ENCODE results near the gene ZNF610. TPM values are rescaled to one million over a fixed set of nuclear protein-coding genes. Genes with fewer than 3 reads are reported as not detected.

ZNF610 gene
- total RNA-seq, 1 donor from 2014 or later: 3.5 TPM

DNA sequence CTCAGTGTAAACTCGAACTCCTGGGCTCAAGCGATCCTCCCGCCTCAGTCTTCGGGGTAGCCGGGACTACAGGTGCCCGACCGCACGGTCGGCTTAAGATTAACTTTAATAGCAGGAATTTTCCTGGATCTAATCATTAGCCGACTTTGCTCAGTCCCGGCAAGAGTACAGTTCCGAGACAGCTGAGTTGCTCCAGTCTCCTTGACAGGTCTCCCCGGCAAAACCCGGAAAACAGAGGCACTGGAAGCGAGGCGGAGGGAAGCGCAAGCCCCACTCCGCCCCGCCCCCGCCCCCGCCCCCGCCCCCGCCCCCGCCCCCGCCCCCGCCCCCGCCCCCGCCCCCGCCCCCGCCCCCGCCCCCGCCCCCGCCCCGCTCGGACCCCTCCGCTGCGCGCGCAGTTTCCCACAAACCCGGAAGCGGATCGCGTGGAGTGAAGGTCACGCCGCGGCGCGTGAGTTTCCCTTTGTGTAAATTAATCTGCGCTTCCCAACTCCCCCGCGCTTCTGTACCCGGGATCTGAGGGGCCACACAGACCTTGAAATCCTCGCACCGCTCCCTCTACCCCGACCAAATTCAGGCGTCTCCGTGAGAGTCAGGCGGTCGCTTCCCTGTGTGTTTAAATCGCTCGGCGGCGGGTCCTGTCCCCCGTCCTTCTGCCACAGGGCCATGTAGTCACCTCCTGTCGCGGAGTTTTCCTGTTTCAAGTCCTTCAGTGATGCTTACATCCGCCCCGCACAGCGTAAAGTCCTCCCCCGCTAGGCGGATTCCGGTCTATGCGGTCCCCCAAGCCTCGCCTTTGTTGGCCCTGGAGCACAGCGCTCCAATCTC lies 39.1 kb upstream of the ZNF610 start, which contains the start of gene ZNF480:
Gene ZNF480 (plus strand): TSS at position 397 of the 828 bp plus-strand sequence. CDS start 3,244 bp downstream, outside the sequence.
- TF ChIP-seq, protein P1, sequence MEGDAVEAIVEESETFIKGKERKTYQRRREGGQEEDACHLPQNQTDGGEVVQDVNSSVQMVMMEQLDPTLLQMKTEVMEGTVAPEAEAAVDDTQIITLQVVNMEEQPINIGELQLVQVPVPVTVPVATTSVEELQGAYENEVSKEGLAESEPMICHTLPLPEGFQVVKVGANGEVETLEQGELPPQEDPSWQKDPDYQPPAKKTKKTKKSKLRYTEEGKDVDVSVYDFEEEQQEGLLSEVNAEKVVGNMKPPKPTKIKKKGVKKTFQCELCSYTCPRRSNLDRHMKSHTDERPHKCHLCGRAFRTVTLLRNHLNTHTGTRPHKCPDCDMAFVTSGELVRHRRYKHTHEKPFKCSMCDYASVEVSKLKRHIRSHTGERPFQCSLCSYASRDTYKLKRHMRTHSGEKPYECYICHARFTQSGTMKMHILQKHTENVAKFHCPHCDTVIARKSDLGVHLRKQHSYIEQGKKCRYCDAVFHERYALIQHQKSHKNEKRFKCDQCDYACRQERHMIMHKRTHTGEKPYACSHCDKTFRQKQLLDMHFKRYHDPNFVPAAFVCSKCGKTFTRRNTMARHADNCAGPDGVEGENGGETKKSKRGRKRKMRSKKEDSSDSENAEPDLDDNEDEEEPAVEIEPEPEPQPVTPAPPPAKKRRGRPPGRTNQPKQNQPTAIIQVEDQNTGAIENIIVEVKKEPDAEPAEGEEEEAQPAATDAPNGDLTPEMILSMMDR (IDR thresholded peaks at IDR 0.05): peak; percentile 53
- H3K9me3 Mint-ChIP-seq (ENCODE audit: low read depth): peaks cover 15% of the 10 kb centered on the region
- H3K27me3 Mint-ChIP-seq (ENCODE audit: low read depth): no peaks in the 10 kb centered on the region
- H3K27ac Mint-ChIP-seq (ENCODE audit: unreplicated experiment): peak within 1 kb of the TSS; percentile 99
- peaks cover 33% of the 10 kb centered on the region for H3K36me3 Mint-ChIP-seq (ENCODE audit: low read depth)
- H3K4me1 Mint-ChIP-seq (ENCODE audit: low read depth): peaks cover 24% of the 10 kb centered on the region
- no peak for DNase-seq (ENCODE audit: low spot score)
- H3K4me3 Mint-ChIP-seq (ENCODE audit: unreplicated experiment): peak within 1 kb of the TSS; percentile 96

DNA sequence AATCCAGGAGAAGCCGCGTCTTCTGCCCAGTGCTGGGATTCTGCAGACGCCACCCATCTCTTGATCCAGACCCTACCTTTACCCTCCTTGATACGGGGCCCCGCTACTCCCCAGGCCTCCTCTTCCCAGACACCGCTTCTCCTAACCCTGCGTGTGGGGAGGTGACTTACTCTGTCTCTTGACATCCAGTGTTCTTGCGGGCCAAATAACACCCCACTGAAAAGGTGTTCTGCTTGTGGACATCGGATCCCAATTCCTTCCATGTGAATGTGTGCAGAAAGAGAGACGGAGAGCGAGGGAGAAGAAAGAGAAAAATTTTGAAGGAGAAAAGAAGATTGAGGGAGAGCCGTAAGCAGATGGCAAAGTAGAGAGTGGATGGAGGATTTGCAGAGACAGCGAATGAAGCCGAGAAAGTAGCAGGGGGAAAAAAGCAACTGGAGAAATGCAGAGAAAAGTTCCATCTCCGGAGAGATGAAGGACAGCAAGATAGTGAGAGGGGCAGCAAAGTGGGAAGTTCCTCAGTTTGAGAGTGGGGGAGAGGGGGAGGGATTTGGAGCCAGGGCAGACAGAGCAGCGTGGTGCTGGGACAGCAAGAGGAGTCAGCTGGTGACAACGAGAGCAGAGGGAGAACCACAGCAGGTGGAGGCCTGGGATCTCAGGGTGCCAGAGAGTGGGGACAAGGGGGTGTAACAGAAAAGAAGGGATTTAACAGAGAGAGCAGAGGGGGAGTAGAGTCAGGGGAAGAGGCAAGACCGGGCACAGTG lies 38.3 kb upstream of the ZNF610 start:
- Mint-ChIP-seq H3K36me3 (ENCODE audit: low read depth) (peaks cover 33% of the 10 kb centered on the region), H3K27ac (ENCODE audit: unreplicated experiment) (peak overlapping the region; percentile 99), H3K9me3 (ENCODE audit: low read depth) (peaks cover 13% of the 10 kb centered on the region), H3K4me3 (ENCODE audit: unreplicated experiment) (peak overlapping the region; percentile 96), H3K4me1 (ENCODE audit: low read depth) (peaks cover 24% of the 10 kb centered on the region), H3K27me3 (ENCODE audit: low read depth) (no peaks in the 10 kb centered on the region)
- DNase-seq (ENCODE audit: low spot score): no peak
- TF ChIP-seq, protein P1 (IDR thresholded peaks at IDR 0.05): no peak

DNA sequence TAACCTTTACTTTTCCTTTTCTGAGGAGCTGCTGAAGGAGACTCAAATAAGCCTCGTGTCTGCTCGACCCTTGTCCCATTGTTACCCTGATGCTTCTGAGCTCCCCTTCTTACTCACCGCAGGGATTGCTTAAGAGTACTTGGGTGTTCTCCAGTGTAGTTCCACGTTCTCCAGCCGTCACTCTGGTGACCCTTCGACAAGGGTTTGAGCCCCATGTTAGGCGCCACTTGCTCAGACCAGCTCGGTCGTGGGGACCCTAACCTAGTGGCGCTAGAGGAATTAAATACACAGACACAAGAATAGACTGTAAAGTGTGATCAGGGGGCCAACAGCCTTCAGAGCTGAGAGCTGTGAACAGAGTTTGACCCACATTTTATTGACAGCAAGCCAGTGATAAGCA lies 28.8 kb upstream of the ZNF610 start:
- TF ChIP-seq, protein P1 (IDR thresholded peaks at IDR 0.05): no peak
- no peaks in the 10 kb centered on the region for H3K27me3 Mint-ChIP-seq (ENCODE audit: low read depth)
- DNase-seq (ENCODE audit: low spot score): no peak
- no peaks in the 10 kb centered on the region for H3K4me1 Mint-ChIP-seq (ENCODE audit: low read depth)
- no peak overlapping the region for H3K27ac Mint-ChIP-seq (ENCODE audit: unreplicated experiment)
- H3K36me3 Mint-ChIP-seq (ENCODE audit: low read depth): peaks cover 68% of the 10 kb centered on the region
- peaks cover 65% of the 10 kb centered on the region for H3K9me3 Mint-ChIP-seq (ENCODE audit: low read depth)
- no peak overlapping the region for H3K4me3 Mint-ChIP-seq (ENCODE audit: unreplicated experiment)

DNA sequence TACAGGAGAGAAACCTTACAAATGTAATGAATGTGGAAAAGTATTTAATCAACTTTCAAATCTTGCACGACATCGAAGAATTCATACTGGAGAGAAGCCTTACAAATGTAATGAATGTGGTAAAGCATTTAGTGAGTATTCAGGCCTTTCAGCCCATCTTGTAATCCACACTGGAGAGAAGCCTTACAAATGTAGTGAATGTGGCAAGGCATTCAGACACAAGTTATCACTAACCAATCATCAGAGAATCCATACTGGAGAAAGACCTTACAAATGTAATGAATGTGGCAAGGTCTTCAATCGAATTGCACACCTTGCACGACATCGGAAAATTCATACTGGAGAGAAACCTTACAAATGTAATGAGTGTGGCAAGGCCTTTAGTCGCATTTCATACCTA lies 13.6 kb upstream of the ZNF610 start:
- Mint-ChIP-seq H3K9me3 (ENCODE audit: low read depth) (peaks cover 85% of the 10 kb centered on the region), H3K27ac (ENCODE audit: unreplicated experiment) (no peak overlapping the region), H3K27me3 (ENCODE audit: low read depth) (no peaks in the 10 kb centered on the region), H3K36me3 (ENCODE audit: low read depth) (peaks cover 83% of the 10 kb centered on the region), H3K4me3 (ENCODE audit: unreplicated experiment) (no peak overlapping the region), H3K4me1 (ENCODE audit: low read depth) (no peaks in the 10 kb centered on the region)
- TF ChIP-seq, protein P1 (IDR thresholded peaks at IDR 0.05): no peak
- DNase-seq (ENCODE audit: low spot score): no peak

DNA sequence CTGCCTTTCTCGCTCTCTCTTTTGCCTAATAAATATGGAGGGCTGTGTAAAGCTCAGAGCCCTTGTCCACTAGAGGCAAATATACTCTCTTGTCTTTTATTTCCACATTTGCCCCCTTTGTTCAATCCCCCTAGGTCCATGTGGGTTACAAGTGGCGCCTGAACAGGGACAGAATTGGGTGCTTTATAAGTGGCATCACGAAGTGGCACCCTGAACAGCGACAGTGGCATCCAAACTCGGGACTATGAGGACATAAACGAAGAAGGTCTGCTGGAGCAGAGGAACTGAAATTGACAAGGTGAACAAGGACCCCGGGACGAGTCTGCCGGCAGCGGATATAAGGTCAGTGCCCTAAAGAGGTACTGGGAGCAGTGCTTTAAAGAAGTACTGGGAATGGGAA lies 4.3 kb upstream of the ZNF610 start:
- H3K4me1 Mint-ChIP-seq (ENCODE audit: low read depth): peaks cover 5% of the 10 kb centered on the region
- H3K9me3 Mint-ChIP-seq (ENCODE audit: low read depth): peaks cover 51% of the 10 kb centered on the region
- no peak overlapping the region for H3K4me3 Mint-ChIP-seq (ENCODE audit: unreplicated experiment)
- H3K36me3 Mint-ChIP-seq (ENCODE audit: low read depth): peaks cover 18% of the 10 kb centered on the region
- TF ChIP-seq, protein P1 (IDR thresholded peaks at IDR 0.05): no peak
- no peak overlapping the region for H3K27ac Mint-ChIP-seq (ENCODE audit: unreplicated experiment)
- H3K27me3 Mint-ChIP-seq (ENCODE audit: low read depth): no peaks in the 10 kb centered on the region
- no peak for DNase-seq (ENCODE audit: low spot score)
